HepG2 (cell line): ENCODE data around the gene TM4SF20. TPM values are rescaled to one million over a fixed set of nuclear protein-coding genes. Genes with fewer than 3 reads are reported as not detected.

Experiments
- ATAC-seq: fragments of 200-7000 bp; cut with Tn5 transposase; 3 replicates; pipeline ENCODE4 v1.9.1; 2020; ENCODE audit warnings: mild to moderate bottlenecking, moderate library complexity
- BruUV-seq: library from RNA; stranded (reverse); fragments of 400-500 nt; replicated peaks from 2 replicates; lab custom pipeline; 2021; lab: Mats Ljungman, UMichigan
- CTCF ChIA-PET: fragments of 300-600 bp; formaldehyde crosslinking; extraction: SDS; loops from one replicate; lab custom pipeline; 2021; ENCODE audit warnings: low total read pairs, inconsistent platforms, low intra/inter-chr PET ratio; lab: Yijun Ruan, JAX
- POLR2A ChIA-PET: fragments of 350-600 bp; sonication (Branson Sonifier 250); formaldehyde crosslinking; loops from one replicate; lab custom pipeline; 2020; ENCODE audit warnings: antibody characterized with exemption, inconsistent platforms; lab: Yijun Ruan, JAX
- DNase-seq: peaks from one replicate; pipeline ENCODE4 v3.0.0-alpha.2; 2015; ENCODE audit warnings: low spot score
- FAIRE-seq: peaks from 3 replicates; lab custom pipeline; 2011; peaks lifted over from hg19 to GRCh38; lab: Jason Lieb, UNC
- H2AFZ ChIP-seq: one replicate; pipeline ENCODE4 v1.6.1; 2011; ENCODE audit warnings: low read length, inconsistent platforms
- H3K27ac ChIP-seq: fragments of 300-600 bp; 3 replicates; pipeline ENCODE4 v1.8.0; 2011; ENCODE audit warnings: mixed run types, mild to moderate bottlenecking, mixed read lengths, low read length, inconsistent platforms; ENCODE audit not compliant: insufficient read depth; ENCODE audit errors: extremely low read length
- H3K27me3 ChIP-seq, 2 experiments: fragments of 200-600 bp in 1 of 2; 2 replicates in 1 of 2; 3 replicates in 1 of 2; pipeline versions ENCODE4 v1.6.0 to v1.8.0; 2011; ENCODE audit warnings: low read length in 2 of 2, mild to moderate bottlenecking in 2 of 2, moderate library complexity in 2 of 2, inconsistent platforms in 1 of 2; ENCODE audit not compliant: insufficient read depth in 2 of 2, control insufficient read depth in 1 of 2
- H3K36me3 ChIP-seq, 2 experiments: fragments of 200-600 bp in 1 of 2; replicated peaks in 1 of 2; 2 replicates in 1 of 2; 3 replicates in 1 of 2; pipeline versions ENCODE4 v1.5.1 to v1.8.0; 2011; ENCODE audit warnings: low read length in 2 of 2, inconsistent platforms in 1 of 2; ENCODE audit not compliant: insufficient read depth in 2 of 2, control insufficient read depth in 1 of 2
- H3K4me1 ChIP-seq: 2 replicates; pipeline ENCODE4 v1.5.1; 2012; ENCODE audit warnings: low read length, inconsistent platforms; ENCODE audit not compliant: insufficient read depth
- H3K4me2 ChIP-seq: 2 replicates; pipeline ENCODE4 v1.6.0; 2011; ENCODE audit warnings: low read depth, low read length, inconsistent platforms
- H3K4me3 ChIP-seq, 3 experiments: fragments of 200-600 bp in 1 of 3; sonication (generic), shearing (Covaris generic) in 1 of 3; replicated peaks in 1 of 3; 2 replicates each; pipeline ENCODE4 v1.5.1; 2011 to 2016; ENCODE audit warnings: low read length in 3 of 3, inconsistent platforms in 2 of 3, low read depth in 2 of 3, mild to moderate bottlenecking in 2 of 3, control low read depth in 1 of 3, mixed read lengths in 1 of 3; ENCODE audit not compliant: insufficient read depth in 1 of 3
- H3K79me2 ChIP-seq: one replicate; pipeline ENCODE4 v1.6.1; 2011; ENCODE audit warnings: low read length, inconsistent platforms; ENCODE audit not compliant: insufficient read depth
- H3K9ac ChIP-seq: 2 replicates; pipeline ENCODE4 v1.6.0; 2011; ENCODE audit warnings: mild to moderate bottlenecking, low read depth, low read length, inconsistent platforms; ENCODE audit not compliant: insufficient read depth
- H3K9me3 ChIP-seq: 2 replicates; pipeline ENCODE4 v1.5.1; 2012; ENCODE audit warnings: mild to moderate bottlenecking, low read length
- H4K20me1 ChIP-seq: 2 replicates; pipeline ENCODE4 v1.6.0; 2011; ENCODE audit warnings: inconsistent platforms, mild to moderate bottlenecking, low read length, moderate library complexity; ENCODE audit not compliant: insufficient read depth
- JUN ChIP-seq: sonication (generic); formaldehyde crosslinking; IDR thresholded peaks from 2 replicates; pipeline ENCODE4 v1.4.0; 2020; ENCODE audit warnings: mild to moderate bottlenecking, missing genetic modification reagents
- NFYC ChIP-seq: IDR thresholded peaks from 2 replicates; pipeline ENCODE4 v1.6.1; 2016; ENCODE audit warnings: missing genetic modification reagents, missing compliant biosample characterization
- PBX2 ChIP-seq: IDR thresholded peaks from 2 replicates; pipeline ENCODE4 v1.6.1; 2016; ENCODE audit warnings: control low read depth
- TEF ChIP-seq: sonication (generic); formaldehyde crosslinking; IDR thresholded peaks from 2 replicates; pipeline ENCODE4 v1.5.0; 2020; ENCODE audit warnings: missing genetic modification reagents
- TFDP1 ChIP-seq: IDR thresholded peaks from 2 replicates; pipeline ENCODE4 v1.6.1; 2016; ENCODE audit warnings: missing compliant biosample characterization, missing genetic modification reagents, borderline replicate concordance
- ZBTB37 ChIP-seq: sonication (generic); formaldehyde crosslinking; IDR thresholded peaks from 2 replicates; pipeline ENCODE4 v1.4.0; 2020; ENCODE audit warnings: mild to moderate bottlenecking, missing genetic modification reagents
- ZNF619 ChIP-seq: sonication (generic); formaldehyde crosslinking; IDR thresholded peaks from 2 replicates; pipeline ENCODE4 v1.4.0; 2020; ENCODE audit warnings: mild to moderate bottlenecking, missing genetic modification reagents
- ZNF646 ChIP-seq: sonication (generic); formaldehyde crosslinking; IDR thresholded peaks from 2 replicates; pipeline ENCODE4 v1.9.0; 2021; ENCODE audit warnings: mild to moderate bottlenecking, missing genetic modification reagents
- ZNF776 ChIP-seq: sonication (generic); formaldehyde crosslinking; IDR thresholded peaks from 2 replicates; pipeline ENCODE4 v1.4.0; 2020; ENCODE audit warnings: mild to moderate bottlenecking, missing genetic modification reagents
- ZNF780A ChIP-seq: sonication (generic); formaldehyde crosslinking; IDR thresholded peaks from 2 replicates; pipeline ENCODE4 v1.8.0; 2022; ENCODE audit warnings: mild to moderate bottlenecking, missing genetic modification reagents, moderate library complexity
- ZSCAN5A ChIP-seq: sonication (generic); formaldehyde crosslinking; IDR thresholded peaks from 2 replicates; pipeline ENCODE4 v1.8.0; 2022; ENCODE audit warnings: mild to moderate bottlenecking, missing genetic modification reagents, borderline replicate concordance
- WGBS: methylation state at CpG from one replicate; pipeline ENCODE4 v1.1.6; 2017; ENCODE audit warnings: low lambda C conversion rate; 5-methylcytosine and 5-hydroxymethylcytosine counted together
- in situ Hi-C: cut with HindIII; loops from 2 replicates; pipeline ENCODE4 v1.10.0; 2017; ENCODE audit warnings: low pct_unique_long_range_greater_than_20kb; ENCODE audit not compliant: extremely low pct_ligation_motif_present
- intact Hi-C: fragments of 100-400 bp; cut with micrococcal nuclease; formaldehyde crosslinking; loops from one replicate; pipeline ENCODE4 v1.10.0; 2022; ENCODE audit not compliant: unreplicated experiment
- polyA plus RNA-seq, 8 experiments: library from polyadenylated mRNA; depleted of rRNA in 3 of 8; stranded (reverse) in 7 of 8; unstranded in 1 of 8; fragments of >200 nt; fragmentation: Illumina TruSeq in 4 of 8; extraction: Trizol in 4 of 8; gene quantifications; 2 replicates each; pipeline versions ENCODE4 v1.2.1 to v1.2.3, GENCODE V29; 2011 to 2016; ENCODE audit warnings: low read depth in 4 of 8, missing spikeins in 1 of 8, mixed read lengths in 1 of 8; ENCODE audit not compliant: insufficient read depth in 1 of 8
- total RNA-seq, 5 experiments: library from RNA; depleted of rRNA; stranded (reverse); fragments of >200 nt; fragmentation: Illumina TruSeq; extraction: Trizol; gene quantifications; 2 replicates each; pipeline ENCODE4 v1.2.3, GENCODE V29; 2016; ENCODE audit warnings: low read depth in 1 of 5

The TM4SF20 gene
- total and polyA plus RNA-seq, 2 of the 13 experiments (the other 11 are each of a cell fraction or from before 2014, with no cell fraction given), result not detected

GRCh38 chr2:227335713-227336112, 43.4 kb downstream of the TM4SF20 start:
- DNase-seq (no peak), ATAC-seq (no peak), FAIRE-seq (no peak)
- intact Hi-C loops, result no loop called here
- CTCF ChIA-PET, result no interaction called here
- Histone ChIP-seq H3K36me3 (peaks cover 9 to 52% of the 10 kb centered on the region in 2 experiments), H3K27me3 (no peaks in the 10 kb centered on the region), H3K9me3 (no peaks in the 10 kb centered on the region), H3K27ac (no peak overlapping the region), H2AFZ (no peak overlapping the region), H3K4me2 (no peak overlapping the region), H3K9ac (no peak overlapping the region), H4K20me1 (no peaks in the 10 kb centered on the region), H3K79me2 (peaks cover 8% of the 10 kb centered on the region), H3K4me3 (no peak overlapping the region), H3K4me1 (peaks cover 31% of the 10 kb centered on the region)
- in situ Hi-C loops, result no loop called here
- no TSS peak for BruUV-seq
- POLR2A ChIA-PET, result interaction anchor here (1.3 to 4.8 kb wide), 2 partner anchors 10 to 13 kb away, joined by 4 to 33 read pairs; partner anchors contain the start of gene MFF
- WGBS, result 89% methylated on average over 1 of the region's 1 CpG
- TF ChIP-seq TFDP1 (CRISPR knock-in tag), result no peak
- TF ChIP-seq ZNF619 (CRISPR knock-in tag), result no peak
- TF ChIP-seq ZSCAN5A (CRISPR knock-in tag), result no peak
- TF ChIP-seq ZNF776, result no peak
- no peak for TF ChIP-seq PBX2 (CRISPR knock-in tag)
- TF ChIP-seq JUN (CRISPR knock-in tag), result no peak
- TF ChIP-seq NFYC (CRISPR knock-in tag), result no peak
- no peak for TF ChIP-seq ZNF780A
- no peak for TF ChIP-seq ZNF646 (CRISPR knock-in tag)
- TF ChIP-seq TEF (CRISPR knock-in tag), result no peak
- TF ChIP-seq ZBTB37 (CRISPR knock-in tag), result no peak
